Renal cortex interstitium (tissue), 11 donors: ENCODE measurements around the gene CHD1L. TPM values are rescaled to one million over a fixed set of nuclear protein-coding genes. Genes with fewer than 3 reads are reported as not detected.
A peak's percentile ranks its signal among the peaks of the same experiment; 100 is the strongest.
"Not testable (repeated sequence)": the region's sequence is repeated elsewhere in the genome, so short reads cannot be mapped to it uniquely, and the experiment has no call there.

Experiments used
- DNase-seq, 11 donors: peaks; one replicate each; pipeline ENCODE4 v3.0.0-alpha.2; 2013; ENCODE audit warnings: low read depth in 9 of 11, low spot score in 4 of 11; ENCODE audit errors: extremely low read depth in 1 of 11
- polyA plus RNA-seq, 3 donors: library from polyadenylated mRNA; unstranded; fragments of 120-200 nt; gene quantifications; one replicate each; pipeline ENCODE4 v1.2.1, GENCODE V29; 2013; ENCODE audit not compliant: insufficient read length in 3 of 3

CHD1L gene
- polyA plus RNA-seq, 3 donors: 41.4 to 57.3 (median 54.1) TPM

DNA sequence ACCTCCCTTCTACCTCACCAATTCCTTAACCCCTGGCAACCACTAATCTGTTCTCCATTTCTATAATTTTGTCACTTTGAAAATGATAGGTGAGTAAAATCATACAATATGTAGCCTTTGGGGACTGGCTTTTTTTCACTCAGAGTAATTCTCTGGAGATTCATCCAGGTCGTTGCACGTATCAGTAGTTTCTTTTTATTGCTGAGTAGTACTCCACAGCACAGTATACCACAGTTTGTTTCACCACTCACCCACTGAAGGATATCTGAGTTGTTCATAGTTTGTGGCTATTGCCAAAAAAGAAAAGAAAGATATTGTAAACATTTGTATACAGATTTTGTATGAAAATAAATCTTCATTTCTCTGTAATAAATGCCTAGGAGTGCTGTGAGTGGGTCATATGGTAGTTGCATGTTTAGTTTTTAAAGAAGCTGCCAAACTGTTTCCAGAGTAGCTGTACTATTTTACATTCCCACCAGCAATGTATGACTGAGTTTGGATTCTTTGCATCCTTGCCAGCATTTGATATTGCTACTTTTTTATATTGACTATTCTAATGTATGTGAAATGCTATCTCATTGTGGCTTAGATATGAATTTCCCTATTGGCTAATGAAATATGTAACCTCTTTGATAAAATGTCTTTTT lies 3.7 kb downstream of the CHD1L start:
- DNase-seq: no peak

DNA sequence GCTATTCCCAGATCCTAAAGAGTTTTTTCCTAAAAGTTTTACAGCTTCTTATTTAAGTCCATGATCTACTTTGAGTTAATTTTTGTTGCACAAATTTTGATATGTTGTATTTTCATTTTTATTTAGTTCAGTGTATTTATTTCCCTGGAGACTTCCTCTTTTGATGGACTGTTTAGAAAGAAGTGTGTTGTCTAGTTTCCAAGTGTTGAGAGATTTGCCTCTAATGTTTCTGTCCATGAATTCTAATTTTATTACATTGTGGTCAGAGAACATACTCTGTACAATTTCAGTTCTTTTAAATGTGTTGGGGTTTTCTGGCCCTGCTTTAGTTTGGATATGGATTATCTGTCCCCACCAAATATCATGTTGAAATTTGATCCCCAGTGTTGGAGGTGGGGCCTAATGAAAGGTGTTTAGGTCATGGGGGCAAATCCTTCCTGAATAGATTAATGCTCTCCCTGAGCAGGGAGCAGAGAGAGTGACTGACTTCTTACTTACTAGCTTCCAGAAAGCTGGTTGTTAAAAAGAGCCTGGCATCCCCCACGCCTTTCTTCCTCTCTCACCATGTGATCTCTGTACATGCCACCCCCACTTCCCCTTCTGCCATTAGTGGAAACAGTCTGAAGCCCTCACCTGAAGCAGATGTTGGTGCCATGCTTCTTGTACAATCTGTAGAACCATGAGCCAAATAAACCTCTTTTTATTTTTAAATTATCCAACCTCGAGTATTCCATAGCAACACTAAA lies 4.6 kb downstream of the CHD1L start:
- no peak for DNase-seq

DNA sequence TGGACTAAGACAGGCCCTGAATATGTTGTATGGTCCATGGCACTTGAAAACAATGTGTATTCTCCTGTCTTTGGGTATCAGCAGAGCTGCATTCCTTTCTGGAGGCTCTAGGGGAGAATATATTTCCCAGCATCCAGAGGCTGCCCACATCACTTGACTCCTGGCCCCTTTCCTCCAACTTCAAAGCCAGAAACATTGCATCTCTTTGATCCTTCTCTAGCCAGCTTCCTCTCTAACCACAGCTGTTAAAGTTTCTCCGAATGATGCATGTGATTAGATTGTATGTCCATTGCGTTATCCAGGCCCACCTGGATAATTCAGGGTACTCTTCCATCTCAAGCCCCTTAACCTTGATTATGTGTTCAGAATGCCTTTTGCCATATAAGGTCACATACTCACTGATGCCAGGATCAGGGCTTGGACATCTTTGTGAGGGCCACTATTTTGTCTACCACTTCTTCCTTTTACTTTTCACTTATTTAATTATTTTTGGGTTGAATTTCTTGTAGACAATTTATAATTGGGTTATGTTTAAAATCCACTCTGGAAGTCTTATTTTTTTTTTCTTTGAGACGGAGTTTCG lies 5.3 kb downstream of the CHD1L start:
- DNase-seq: no peak

DNA sequence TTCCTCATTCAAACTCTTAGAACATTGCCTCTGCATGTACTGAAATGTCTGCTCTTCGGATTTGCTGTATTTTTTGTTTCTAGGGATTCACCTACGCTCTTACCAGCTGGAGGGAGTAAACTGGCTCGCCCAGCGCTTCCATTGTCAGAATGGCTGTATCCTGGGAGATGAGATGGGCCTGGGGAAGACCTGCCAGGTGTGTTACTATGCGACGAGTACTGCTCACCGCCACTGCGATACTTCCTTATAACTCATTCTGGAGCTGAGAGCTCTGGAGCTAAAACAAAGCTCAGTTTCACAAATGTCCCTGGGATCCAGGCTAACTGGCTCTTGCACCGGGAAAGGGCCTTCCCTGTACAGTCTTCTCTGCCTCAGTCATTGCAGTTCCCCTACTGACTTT lies 10.1 kb downstream of the CHD1L start:
- no peak for DNase-seq

DNA sequence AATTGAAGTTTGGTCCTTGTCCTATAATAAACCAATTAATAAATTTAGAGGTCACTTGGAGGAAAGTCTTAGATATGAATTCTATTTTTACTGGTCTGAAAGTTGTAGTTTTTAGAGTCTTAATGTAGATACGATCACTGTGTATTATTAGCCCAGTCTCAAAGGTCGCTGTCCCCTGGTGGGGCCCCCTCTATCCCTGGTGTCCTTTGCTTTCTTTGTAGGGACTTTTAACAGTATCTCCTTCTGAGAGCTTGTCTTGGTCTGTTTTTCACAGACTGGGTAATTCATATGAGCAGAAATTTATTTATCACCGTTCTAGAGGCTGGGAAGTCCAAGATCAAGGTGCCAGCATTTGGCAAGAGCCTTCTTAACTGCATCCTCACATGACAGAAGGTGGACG lies 18.5 kb downstream of the CHD1L start:
- DNase-seq: no peak

DNA sequence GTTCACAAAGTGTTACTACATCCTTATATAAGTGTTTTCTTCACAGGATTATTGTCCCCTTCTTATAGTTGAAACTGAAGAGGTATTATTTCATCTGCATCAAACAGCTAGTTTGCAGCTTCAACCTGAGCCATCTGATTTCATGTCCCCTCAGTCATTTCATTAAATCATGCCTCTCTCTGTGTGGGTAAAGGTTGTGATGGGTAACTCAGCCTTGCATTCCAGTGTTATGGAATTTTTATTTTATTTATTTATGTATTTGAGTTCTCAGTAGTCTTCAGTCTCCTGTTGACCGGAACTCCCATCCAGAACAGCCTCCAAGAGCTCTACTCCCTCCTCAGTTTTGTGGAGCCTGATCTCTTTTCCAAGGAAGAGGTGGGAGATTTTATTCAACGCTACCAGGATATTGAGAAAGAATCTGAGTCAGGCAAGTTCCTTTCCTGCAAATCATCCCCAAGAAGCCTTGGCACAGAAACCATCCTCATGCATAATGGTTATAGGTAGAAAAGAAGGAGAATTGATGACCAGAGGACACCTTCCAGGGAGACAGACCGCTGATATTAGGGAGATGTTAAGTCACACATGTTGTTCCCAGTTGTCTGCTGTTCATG lies 21.8 kb downstream of the CHD1L start:
- DNase-seq: no peak

DNA sequence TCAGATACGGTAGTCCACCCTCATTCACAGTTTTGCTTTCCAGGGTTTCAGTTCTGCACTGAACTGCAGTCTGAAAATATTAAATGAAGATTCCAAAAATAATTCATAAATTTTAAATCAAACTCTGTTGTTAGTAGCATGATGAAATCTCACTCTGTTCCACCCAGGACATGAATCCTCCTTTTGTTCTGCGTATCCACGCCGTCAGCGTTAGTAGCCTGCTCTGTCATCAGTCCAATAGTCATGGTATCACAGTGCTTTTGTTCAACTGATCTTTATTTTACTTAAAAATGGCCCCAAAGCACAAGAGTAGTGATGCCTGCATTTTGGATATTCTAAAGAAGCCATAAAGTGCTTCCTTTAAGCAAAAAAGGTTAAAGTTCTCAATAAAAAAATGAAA lies 23.9 kb downstream of the CHD1L start:
- DNase-seq: no peak

DNA sequence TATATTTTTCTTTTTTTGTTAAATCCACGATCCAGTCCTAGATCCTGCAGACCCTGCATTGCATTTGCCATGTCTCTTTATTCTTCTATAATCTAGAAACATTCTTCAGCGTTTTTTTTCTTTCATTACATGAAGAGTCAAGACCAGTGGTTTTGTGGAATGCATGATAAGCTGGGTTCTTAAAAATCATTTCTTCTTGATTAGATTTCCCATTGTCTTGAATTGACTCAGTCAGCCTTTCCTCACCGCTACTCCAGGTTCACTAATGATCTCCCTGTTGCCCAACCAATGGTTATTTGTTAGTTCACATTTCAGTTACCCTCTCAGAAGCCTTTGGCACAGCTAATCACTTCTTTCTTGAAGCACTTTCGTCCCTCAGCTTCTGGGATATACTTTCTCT lies 25.2 kb downstream of the CHD1L start:
- DNase-seq: no peak

DNA sequence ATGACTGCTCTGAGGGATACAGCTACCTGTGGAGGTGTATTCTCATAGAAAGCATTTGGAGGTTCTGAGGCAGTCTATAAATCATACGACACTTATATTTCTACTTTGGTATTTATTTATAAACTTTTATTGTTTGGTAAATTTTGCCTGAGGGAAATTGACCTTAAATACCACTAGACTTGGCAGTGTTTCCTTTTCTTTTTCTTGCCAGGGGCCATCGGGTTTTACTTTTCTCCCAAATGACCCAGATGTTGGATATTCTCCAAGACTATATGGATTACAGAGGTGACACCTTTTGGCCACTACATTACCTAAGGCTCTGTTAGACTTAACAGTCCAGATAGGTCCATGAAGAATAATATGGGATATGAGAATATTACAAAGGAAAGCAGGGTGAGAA lies 28.2 kb downstream of the CHD1L start:
- DNase-seq: no peak

DNA sequence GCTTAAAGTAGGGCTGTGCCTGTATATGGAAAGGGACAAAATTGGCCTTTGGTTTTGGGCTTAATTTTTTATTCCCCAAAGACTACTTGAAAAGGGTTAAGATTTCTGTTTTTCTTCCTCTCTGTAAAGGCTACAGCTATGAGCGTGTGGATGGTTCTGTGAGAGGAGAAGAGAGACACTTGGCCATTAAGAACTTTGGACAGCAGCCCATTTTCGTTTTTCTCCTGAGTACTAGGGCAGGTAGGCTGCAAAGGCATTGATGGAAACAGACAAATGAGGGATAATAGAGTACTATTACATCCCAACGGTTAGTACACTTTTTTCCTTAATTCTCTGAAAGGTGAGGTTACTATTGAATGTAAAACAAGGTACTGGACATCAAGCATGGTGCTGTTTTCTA lies 29.6 kb downstream of the CHD1L start:
- no peak for DNase-seq

DNA sequence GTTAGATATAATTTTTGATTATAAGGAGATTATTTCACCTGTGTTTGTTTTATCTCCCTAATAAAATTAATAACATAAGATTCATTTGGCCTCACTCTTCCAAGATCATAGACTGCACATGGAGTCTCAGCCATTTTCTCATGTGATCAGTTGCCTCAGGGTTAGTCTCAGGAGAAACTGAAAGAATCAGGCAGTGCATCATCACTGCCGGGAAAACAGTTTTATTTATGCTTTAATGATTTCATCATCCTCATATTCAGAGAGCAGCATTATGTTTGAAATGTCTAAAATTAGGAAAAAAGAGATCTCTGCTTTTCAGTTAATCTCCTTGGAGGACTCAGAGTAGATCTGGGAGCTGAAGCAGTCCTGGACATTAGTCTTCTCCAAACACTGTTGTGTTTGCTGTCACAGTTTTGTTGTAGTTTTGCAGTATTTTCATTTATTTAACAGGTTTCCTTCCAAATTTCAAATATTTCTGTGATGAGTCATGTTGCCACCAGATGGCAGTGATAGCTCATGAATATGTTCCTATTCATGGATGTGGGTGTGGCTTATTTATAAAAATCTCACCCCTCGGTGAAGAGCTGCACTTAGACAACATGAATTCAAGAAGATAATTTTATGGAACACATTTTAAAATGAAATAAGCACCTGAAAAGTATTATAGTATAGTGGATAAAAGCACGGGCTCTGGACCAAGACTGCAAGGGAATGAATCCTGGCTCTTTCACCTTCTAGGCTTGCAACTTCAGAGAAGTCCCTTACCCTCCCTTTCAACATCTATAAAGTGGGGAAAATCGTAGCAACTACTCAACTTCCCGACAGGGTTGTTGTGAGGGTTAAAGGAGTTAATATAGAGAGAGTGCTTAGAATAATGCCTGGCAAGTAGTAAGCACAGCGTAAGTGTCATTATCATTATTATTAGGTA lies 31.2 kb downstream of the CHD1L start:
- peak; percentile 7 to 36 (median 29) for DNase-seq

DNA sequence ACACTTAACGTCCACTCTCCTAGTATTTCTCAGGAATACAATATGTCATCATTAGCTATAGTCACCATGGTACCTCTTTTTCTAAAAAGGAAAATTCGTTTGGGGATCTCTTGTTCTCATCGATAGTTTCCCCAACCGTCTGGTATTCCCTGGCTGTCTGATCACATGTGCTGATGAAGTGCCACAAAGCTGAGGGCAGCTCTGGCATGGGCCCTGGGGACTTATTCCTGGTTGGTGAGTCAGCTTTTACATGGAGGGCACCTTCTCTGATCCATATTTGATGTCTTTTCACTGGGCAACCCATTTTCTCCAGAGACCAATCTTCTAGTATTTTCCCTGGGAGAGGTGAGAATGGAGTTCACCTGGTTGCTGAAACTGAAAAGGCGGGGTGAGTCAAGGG lies 39.5 kb downstream of the CHD1L start:
- DNase-seq: no peak

DNA sequence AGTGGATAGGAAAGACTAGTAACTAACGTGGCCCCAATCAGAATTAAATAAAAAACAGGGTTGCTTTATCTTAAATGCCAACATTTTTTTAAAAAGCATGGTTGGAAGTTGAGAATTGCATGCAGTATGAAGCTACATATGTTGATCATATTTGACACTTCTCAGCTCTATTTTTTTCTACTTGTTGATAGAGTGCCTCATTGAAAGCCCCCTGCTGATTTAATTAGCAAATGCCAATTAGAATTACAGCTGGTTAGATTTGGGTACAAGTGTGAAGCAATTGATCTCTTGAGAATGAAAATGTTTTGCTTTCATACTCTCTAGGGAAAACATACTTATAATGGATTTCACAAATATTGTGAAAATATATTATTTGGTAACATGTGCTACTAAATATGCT lies 40.5 kb downstream of the CHD1L start:
- DNase-seq: no peak

DNA sequence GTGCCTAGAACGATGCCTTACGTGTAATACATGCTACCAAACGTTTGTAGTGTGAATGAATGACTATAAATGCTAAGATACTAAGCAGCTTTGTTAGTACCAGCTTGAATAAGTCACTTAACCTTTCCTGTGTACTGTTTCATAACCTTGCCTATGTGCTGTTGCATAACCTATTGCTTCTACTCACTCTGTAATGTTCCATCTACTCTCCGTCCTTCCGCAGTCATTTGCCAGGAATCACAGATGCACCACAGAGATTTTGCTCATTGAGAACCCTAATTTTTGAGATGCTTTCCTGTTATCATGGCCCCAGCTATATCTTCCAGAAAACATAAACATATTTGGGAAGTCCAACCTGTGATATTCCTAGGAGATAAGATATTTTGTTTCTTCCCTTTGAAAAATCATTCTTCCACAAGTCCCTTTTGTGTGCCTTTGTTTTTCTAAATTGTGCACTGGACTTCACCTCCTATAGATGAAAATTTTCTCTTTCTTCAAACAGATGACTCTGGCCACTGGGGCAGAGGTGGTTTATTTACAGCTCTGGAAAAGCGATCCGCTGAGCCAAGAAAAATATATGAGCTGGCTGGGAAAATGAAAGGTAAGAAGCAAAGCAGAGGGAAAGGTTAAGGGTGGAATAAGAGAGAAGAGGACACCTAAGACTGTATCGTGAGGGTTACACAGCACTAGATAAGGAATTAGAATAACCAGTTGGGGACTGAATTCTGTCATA lies 44.8 kb downstream of the CHD1L start:
- no peak for DNase-seq

DNA sequence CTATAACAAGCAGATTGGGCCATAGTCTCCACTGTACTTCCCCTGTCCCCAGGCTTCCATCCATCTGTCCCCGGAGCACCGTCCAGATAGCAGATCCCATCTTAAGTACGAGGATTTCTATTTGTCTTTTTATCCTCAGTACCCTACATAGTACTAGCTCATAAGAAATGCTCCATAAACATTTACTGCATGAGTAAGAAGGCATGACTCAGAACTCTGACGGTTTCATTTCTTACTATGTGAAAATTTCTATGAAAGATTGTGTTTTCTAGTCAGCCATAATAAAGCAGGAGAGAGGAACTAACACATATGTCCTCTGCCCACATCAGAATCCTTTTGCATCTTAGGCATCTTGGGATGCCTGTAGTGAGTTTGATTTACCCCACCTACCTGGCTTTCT lies 49.5 kb downstream of the CHD1L start:
- no peak for DNase-seq

DNA sequence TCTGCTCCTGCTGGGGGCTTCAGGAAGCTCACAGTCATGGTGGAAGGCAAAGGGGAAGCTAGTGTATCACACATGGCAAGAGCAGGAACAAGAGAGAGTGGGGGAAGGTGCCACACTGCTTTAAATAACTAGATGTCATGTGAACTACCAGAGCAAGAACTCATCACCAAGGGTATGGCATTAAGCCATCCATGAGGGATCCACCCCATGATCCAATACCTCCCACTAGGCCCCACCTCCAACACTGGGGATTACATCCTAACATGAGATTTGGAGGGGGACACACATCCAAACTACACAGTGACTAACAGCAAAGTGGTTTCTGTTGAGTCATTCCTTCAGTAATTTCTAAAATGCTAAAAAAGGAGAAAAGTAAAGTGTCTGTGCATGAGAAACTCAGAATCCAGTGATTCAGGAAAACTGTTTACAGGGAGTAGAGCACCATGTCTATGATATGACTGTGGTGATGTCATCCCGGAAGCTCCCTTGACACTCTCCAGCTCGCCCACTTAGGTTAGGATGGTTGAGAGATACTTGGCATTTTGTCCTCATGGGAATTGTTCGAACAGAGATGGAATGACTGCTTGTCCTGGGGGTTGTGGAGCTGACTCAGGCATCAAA lies 50.3 kb downstream of the CHD1L start:
- no peak for DNase-seq

DNA sequence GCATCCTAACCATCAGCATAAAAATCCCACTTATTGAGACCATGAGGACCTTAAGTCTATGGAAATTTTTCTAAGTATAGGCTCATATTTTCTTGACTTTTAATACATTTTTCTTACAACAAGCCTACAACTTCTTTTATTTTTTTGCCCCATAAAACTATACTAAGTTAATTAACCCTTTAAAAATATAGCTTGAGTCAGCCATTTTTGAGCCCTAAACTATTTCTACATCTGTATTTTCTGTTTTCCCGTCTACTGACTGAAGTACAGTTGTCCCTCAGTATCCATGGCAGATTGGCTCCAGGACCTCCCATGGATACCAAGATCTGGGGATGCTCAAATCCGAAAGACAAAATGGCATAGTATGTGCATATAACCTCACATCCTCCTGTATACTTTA lies 55.0 kb downstream of the CHD1L start:
- DNase-seq: no peak

DNA sequence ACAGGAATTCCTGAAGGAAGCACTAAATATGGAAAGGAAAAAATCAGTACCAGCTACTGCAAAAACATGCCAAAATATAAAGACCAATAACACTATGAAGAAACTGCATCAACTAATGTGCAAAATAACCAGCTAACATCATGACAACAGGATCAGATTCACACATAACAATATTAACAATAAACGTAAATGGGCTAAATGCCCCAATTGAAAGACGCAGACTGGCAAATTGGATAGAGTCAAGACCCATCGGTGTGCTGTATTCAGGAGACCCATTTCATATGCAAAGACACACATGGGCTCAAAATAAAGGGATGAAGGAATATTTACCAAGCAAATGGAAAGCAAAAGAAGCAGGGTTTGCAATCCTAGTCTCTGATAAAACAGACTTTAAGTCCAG lies 63.3 kb downstream of the CHD1L start:
- not testable (repeated sequence) for DNase-seq
